ENCODE results near the gene CYP1A2. TPM values are rescaled to one million over a fixed set of nuclear protein-coding genes. Genes with fewer than 3 reads are reported as not detected.

The CYP1A2 gene
- total and polyA plus RNA-seq, 2 donors (not counting 1 experiment from before 2014, with no cell fraction given): not detected

GRCh38 chr15:74780523-74781430 lies 32.1 kb downstream of the CYP1A2 start:
- H3K4me3 Mint-ChIP-seq: peak overlapping the region; percentile 93
- peak overlapping the region; percentile 98 for H3K27ac Mint-ChIP-seq
- intact Hi-C loops (cut with micrococcal nuclease): loop anchor here (1.0 to 10.0 kb wide), 3 partner anchors 9 to 346 kb away; partner anchors contain the start of gene SEMA7A
- peaks cover 65% of the 10 kb centered on the region for H3K79me2 ChIP-seq (ENCODE audit: control insufficient read depth, insufficient read depth, low read length)
- DNase-seq (peak; percentile 69), ATAC-seq (ENCODE audit: low read depth) (no peak)
- H3K27me3 ChIP-seq (replicated peaks in 1 of 4; ENCODE audit: control extremely low read depth in 1 of 4, control insufficient read depth in 3 of 4, insufficient read depth in 4 of 4, low read length in 3 of 4): no peaks in the 10 kb centered on the region
- ChIA-PET POLR2A (interaction anchor here (0.6 to 15.2 kb wide), 6 partner anchors 9 to 384 kb away, joined by 3 to 572 read pairs (median 5); partner anchors contain the start of gene FAM219B), CTCF (interaction anchor here (0.6 to 37.1 kb wide), 7 partner anchors 1 to 164 kb away, joined by 3 to 2548 read pairs (median 7); partner anchors contain the start of genes CSK and LMAN1L)
- no peaks in the 10 kb centered on the region for H3K9me3 Mint-ChIP-seq (ENCODE audit: insufficient read depth)
- TF ChIP-seq EZH2 (IDR thresholded peaks at IDR 0.05; ENCODE audit: borderline replicate concordance, insufficient read depth, low read depth, low read length, poor library complexity, severe bottlenecking): no peak
- TF ChIP-seq, protein P1, sequence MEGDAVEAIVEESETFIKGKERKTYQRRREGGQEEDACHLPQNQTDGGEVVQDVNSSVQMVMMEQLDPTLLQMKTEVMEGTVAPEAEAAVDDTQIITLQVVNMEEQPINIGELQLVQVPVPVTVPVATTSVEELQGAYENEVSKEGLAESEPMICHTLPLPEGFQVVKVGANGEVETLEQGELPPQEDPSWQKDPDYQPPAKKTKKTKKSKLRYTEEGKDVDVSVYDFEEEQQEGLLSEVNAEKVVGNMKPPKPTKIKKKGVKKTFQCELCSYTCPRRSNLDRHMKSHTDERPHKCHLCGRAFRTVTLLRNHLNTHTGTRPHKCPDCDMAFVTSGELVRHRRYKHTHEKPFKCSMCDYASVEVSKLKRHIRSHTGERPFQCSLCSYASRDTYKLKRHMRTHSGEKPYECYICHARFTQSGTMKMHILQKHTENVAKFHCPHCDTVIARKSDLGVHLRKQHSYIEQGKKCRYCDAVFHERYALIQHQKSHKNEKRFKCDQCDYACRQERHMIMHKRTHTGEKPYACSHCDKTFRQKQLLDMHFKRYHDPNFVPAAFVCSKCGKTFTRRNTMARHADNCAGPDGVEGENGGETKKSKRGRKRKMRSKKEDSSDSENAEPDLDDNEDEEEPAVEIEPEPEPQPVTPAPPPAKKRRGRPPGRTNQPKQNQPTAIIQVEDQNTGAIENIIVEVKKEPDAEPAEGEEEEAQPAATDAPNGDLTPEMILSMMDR (IDR thresholded peaks at IDR 0.05): no peak
- H3K4me1 ChIP-seq (ENCODE audit: control insufficient read depth in 2 of 2, insufficient read depth in 2 of 2, low read length in 2 of 2): peaks cover 68 to 84% of the 10 kb centered on the region in 2 donors
- peaks cover 85% of the 10 kb centered on the region for H3K4me1 Mint-ChIP-seq
- no peaks in the 10 kb centered on the region for H3K36me3 ChIP-seq (replicated peaks in 1 of 2; ENCODE audit: control extremely low read depth in 1 of 2, control insufficient read depth in 1 of 2, extremely low read depth in 1 of 2, insufficient read depth in 2 of 2, low read length in 1 of 2)
- H3K27ac ChIP-seq (ENCODE audit: low read length in 2 of 2): peak overlapping the region; percentile 91 to 99
- H3K4me3 ChIP-seq (ENCODE audit: control extremely low read depth in 1 of 5, extremely low read depth in 1 of 5, insufficient read depth in 1 of 5, low read depth in 2 of 5, low read length in 4 of 5): peak overlapping the region; percentile 74 to 93 (median 80)
- 10% methylated on average over 16 of the region's 16 CpGs for WGBS (ENCODE audit: insufficient coverage)
- H3K27me3 Mint-ChIP-seq: no peaks in the 10 kb centered on the region
- H3K9me3 ChIP-seq (ENCODE audit: control extremely low read depth in 1 of 3, control insufficient read depth in 2 of 3, insufficient read depth in 1 of 3, low read length in 2 of 3): peaks cover 0 to 6% (median 0%) of the 10 kb centered on the region in 3 donors
- peak overlapping the region; percentile 12 for H2AFZ ChIP-seq (ENCODE audit: insufficient read depth, low read depth, low read length, poor library complexity, severe bottlenecking)
- H4K20me1 ChIP-seq (ENCODE audit: control insufficient read depth, insufficient read depth, low read length, poor library complexity, severe bottlenecking): peaks cover 3% of the 10 kb centered on the region
- peak overlapping the region; percentile 84 for H3K9ac ChIP-seq (ENCODE audit: low read length)
- H3K4me2 ChIP-seq (replicated peaks; ENCODE audit: low read depth, low read length, poor library complexity, severe bottlenecking): peak overlapping the region; percentile 97
